Upper lobe of right lung (tissue), 1 donor: ENCODE results near the gene OLIG2. TPM values are rescaled to one million over a fixed set of nuclear protein-coding genes. Genes with fewer than 3 reads are reported as not detected.

ENCODE experiments used
- ATAC-seq: fragments of 200-7000 bp; cut with Tn5 transposase; one replicate; pipeline ENCODE4 v1.9.1; 2020; ENCODE audit warnings: mild to moderate bottlenecking, moderate library complexity
- DNase-seq: peaks from one replicate; pipeline ENCODE4 v3.0.0-alpha.2; 2020
- H3K27ac ChIP-seq: fragments of 200-600 bp; one replicate; pipeline ENCODE4 v1.8.0; 2022
- H3K27me3 ChIP-seq: fragments of 200-600 bp; one replicate; pipeline ENCODE4 v1.8.0; 2022; ENCODE audit warnings: mild to moderate bottlenecking
- H3K36me3 ChIP-seq: fragments of 200-600 bp; one replicate; pipeline ENCODE4 v1.8.0; 2022
- H3K4me1 ChIP-seq: fragments of 200-600 bp; one replicate; pipeline ENCODE4 v1.8.0; 2022
- H3K4me3 ChIP-seq: fragments of 200-600 bp; one replicate; pipeline ENCODE4 v1.8.0; 2022; ENCODE audit warnings: mild to moderate bottlenecking
- H3K9me3 ChIP-seq: fragments of 200-600 bp; one replicate; pipeline ENCODE4 v1.8.0; 2022
- intact Hi-C: fragments of 100-400 bp; cut with DNase I; formaldehyde crosslinking; loops from one replicate; pipeline ENCODE4 v1.11.0; 2022
- long read RNA-seq: library from polyadenylated mRNA; unstranded; transcript quantifications from one replicate; pipeline ENCODE4 v2.0.0, GENCODE V29; 2021
- total RNA-seq: library from RNA; stranded (reverse); fragmentation: NEBNext Ultra II Directional; extraction: Animal tissue kit (Norgen Biotek cat#: 25700); gene quantifications from one replicate; pipeline ENCODE4 v1.2.1, GENCODE V29; 2021
- TF ChIP-seq, protein P1 (sequence below): fragments of 200-600 bp; IDR thresholded peaks from one replicate; pipeline ENCODE4 v1.8.0; 2022; ENCODE audit warnings: antibody characterized with exemption
- donor health status: DM: no; HTN: yes; CAD: no; lungs with severe emphysema.

The OLIG2 gene
- total RNA-seq: not detected
- long read RNA-seq: 0 reads

DNA sequence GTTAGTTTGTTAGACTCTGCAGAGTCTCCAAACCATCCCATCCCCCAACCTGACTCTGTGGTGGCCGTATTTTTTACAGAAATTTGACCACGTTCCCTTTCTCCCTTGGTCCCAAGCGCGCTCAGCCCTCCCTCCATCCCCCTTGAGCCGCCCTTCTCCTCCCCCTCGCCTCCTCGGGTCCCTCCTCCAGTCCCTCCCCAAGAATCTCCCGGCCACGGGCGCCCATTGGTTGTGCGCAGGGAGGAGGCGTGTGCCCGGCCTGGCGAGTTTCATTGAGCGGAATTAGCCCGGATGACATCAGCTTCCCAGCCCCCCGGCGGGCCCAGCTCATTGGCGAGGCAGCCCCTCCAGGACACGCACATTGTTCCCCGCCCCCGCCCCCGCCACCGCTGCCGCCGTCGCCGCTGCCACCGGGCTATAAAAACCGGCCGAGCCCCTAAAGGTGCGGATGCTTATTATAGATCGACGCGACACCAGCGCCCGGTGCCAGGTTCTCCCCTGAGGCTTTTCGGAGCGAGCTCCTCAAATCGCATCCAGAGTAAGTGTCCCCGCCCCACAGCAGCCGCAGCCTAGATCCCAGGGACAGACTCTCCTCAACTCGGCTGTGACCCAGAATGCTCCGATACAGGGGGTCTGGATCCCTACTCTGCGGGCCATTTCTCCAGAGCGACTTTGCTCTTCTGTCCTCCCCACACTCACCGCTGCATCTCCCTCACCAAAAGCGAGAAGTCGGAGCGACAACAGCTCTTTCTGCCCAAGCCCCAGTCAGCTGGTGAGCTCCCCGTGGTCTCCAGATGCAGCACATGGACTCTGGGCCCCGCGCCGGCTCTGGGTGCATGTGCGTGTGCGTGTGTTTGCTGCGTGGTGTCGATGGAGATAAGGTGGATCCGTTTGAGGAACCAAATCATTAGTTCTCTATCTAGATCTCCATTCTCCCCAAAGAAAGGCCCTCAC, at the start of gene OLIG2:
TSS of gene OLIG2 (plus strand) at position 447 of the 954 bp plus-strand sequence. CDS start 928 bp downstream, outside the sequence.
- peaks cover 100% of the 10 kb centered on the region for H3K27me3 ChIP-seq
- DNase-seq: no peak
- no peak for ATAC-seq
- no peak within 1 kb of the TSS for H3K27ac ChIP-seq
- H3K4me1 ChIP-seq: peaks cover 30% of the 10 kb centered on the region
- no peaks in the 10 kb centered on the region for H3K9me3 ChIP-seq
- no peak within 1 kb of the TSS for H3K4me3 ChIP-seq
- intact Hi-C loops: no loop called here
- TF ChIP-seq, protein P1, sequence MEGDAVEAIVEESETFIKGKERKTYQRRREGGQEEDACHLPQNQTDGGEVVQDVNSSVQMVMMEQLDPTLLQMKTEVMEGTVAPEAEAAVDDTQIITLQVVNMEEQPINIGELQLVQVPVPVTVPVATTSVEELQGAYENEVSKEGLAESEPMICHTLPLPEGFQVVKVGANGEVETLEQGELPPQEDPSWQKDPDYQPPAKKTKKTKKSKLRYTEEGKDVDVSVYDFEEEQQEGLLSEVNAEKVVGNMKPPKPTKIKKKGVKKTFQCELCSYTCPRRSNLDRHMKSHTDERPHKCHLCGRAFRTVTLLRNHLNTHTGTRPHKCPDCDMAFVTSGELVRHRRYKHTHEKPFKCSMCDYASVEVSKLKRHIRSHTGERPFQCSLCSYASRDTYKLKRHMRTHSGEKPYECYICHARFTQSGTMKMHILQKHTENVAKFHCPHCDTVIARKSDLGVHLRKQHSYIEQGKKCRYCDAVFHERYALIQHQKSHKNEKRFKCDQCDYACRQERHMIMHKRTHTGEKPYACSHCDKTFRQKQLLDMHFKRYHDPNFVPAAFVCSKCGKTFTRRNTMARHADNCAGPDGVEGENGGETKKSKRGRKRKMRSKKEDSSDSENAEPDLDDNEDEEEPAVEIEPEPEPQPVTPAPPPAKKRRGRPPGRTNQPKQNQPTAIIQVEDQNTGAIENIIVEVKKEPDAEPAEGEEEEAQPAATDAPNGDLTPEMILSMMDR: no peak
- no peaks in the 10 kb centered on the region for H3K36me3 ChIP-seq

DNA sequence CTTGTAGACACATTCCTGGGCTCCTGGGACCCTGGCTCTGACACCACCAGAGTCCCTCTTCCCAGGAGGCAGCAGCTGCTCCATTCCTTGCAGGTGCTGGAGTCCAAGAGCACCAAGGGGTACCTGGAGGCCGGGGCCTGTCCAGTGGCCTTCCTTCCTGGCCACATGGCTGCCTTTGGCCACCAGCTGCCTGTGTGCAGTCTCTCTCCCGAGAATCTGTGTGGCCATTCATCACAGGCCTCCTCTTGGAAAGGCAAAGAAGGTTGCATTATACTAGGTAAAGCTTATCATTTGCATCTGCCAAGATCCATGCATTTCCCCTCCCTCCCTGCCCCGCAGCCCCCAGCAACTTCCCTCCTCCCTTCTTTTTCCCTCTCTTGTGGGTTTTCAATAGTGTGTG, 48.9 kb upstream of the OLIG2 start:
- Histone ChIP-seq H3K4me3 (no peak overlapping the region), H3K9me3 (no peaks in the 10 kb centered on the region), H3K27ac (no peak overlapping the region), H3K36me3 (no peaks in the 10 kb centered on the region), H3K27me3 (peaks cover 12% of the 10 kb centered on the region), H3K4me1 (no peaks in the 10 kb centered on the region)
- TF ChIP-seq, protein P1: no peak
- intact Hi-C loops: no loop called here
- ATAC-seq: no peak
- no peak for DNase-seq

DNA sequence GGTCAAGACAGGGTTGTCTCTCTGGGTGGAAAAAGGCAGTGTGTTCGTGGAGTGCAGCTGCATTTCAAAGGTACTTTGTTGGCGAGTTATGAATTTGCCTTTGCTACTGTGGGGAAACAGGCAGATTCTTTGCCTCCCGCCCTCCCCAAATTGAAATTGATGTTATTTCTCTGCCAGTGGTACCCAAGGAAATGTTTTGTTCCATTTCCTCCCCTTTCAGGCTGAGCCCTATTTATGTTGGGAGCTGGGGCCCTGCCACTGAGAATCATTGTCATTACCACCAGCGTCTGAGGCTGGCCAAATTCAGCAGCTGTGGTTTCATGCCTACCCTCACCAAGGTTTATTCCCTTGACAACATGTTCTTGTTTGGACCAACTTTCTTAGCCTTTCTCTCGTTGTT, 48.5 kb upstream of the OLIG2 start:
- intact Hi-C loops: no loop called here
- H3K27me3 ChIP-seq: peaks cover 12% of the 10 kb centered on the region
- ATAC-seq: no peak
- H3K4me3 ChIP-seq: no peak overlapping the region
- no peak overlapping the region for H3K27ac ChIP-seq
- H3K4me1 ChIP-seq: no peaks in the 10 kb centered on the region
- no peak for DNase-seq
- TF ChIP-seq, protein P1: no peak
- no peaks in the 10 kb centered on the region for H3K36me3 ChIP-seq
- H3K9me3 ChIP-seq: no peaks in the 10 kb centered on the region

DNA sequence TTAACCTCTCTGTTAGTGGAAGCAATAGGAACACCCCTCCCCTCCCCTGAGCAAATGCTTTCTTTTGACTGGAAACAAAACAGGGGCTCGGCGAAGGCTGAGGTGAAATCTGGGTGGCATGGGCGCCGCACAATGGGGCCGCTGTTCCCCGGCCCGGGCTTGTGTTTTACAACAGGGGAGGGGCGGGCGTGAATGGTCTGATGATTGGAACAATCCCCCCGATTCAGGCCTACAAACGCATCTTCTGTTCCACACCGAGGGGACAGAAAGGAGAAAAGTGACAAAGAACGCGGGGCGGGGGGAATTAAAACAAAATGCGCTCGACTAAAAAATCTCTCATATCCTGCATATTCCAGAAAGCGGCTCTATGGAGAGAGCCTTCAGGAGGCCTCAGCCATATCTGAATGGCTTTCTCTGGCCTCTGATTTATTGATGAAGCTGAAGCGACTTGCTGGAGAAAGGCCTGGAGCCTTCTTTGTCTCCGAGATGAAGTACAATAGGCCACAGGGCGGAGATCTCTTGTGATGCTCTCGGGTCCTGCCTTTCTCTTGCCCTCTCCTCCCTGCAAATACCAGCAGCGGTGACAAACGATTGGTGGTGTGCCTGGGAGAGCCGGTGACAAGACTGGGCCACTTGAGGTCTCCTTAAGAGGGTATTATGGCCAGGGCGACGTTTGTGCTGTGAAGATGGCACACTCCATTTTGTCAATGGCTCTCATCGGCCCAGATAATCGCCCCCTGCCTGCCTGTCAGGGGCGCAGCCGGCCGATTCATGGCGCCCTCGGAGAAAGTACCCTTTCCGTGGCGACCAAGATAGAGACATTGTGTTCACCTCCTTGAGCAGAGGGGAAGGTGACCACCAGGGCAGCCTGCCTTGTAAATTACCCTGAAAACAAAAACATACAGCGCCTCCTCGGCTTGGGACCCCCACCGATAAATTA, 47.1 kb upstream of the OLIG2 start:
- H3K27ac ChIP-seq: no peak overlapping the region
- TF ChIP-seq, protein P1: no peak
- intact Hi-C loops: no loop called here
- H3K9me3 ChIP-seq: no peaks in the 10 kb centered on the region
- DNase-seq: no peak
- H3K36me3 ChIP-seq: no peaks in the 10 kb centered on the region
- no peak for ATAC-seq
- peaks cover 12% of the 10 kb centered on the region for H3K27me3 ChIP-seq
- no peak overlapping the region for H3K4me3 ChIP-seq
- no peaks in the 10 kb centered on the region for H3K4me1 ChIP-seq

DNA sequence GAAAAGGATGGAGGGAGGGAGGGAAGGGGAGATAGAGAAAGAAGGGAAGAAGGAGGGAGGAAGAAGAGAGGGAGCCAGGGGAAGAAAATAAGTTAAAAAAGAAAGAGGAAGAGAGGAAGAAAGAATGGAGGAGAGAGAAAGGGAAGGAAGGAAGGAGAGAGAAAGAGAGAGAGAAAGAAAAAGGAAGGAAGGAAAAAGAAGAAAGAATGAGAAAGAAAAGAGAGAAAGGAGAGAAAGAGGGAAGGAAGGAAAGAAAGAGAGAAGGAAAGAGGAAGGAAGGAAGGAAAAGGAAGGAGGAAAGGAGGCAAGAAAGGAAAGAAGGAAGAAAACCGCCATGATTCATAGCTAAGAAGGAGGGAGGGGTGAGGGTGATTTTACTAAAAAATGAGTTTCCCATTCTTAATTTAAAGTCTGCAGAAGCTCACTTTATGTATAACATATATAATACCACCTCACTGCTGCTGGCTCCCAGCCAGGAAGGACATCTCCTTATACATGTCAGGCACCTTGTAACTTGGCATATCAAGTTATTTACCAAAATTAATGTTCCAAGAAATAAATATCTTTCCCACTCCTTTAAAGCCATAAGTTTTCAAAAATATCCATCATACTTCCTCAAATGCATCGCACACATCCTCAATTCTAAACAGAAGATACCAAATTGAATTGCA, 46.0 kb upstream of the OLIG2 start:
- Histone ChIP-seq H3K4me1 (no peaks in the 10 kb centered on the region), H3K27me3 (peaks cover 12% of the 10 kb centered on the region), H3K27ac (no peak overlapping the region), H3K36me3 (no peaks in the 10 kb centered on the region), H3K4me3 (no peak overlapping the region), H3K9me3 (no peaks in the 10 kb centered on the region)
- TF ChIP-seq, protein P1: no peak
- no peak for ATAC-seq
- intact Hi-C loops: no loop called here
- DNase-seq: no peak
